T47D (cell line): ENCODE results near the gene ZFP64.

ENCODE experiments used
- DNase-seq, 2 experiments: peaks; one replicate each; pipeline versions ENCODE4 v3.0.0 to v3.0.0-alpha.2; 2011 to 2012; ENCODE audit warnings: low read depth in 1 of 2, low spot score in 1 of 2
- JUND ChIP-seq: IDR thresholded peaks from 2 replicates; pipeline ENCODE4 v1.6.1; 2012; ENCODE audit warnings: low read depth
- in situ Hi-C: cut with HindIII; loops from 2 replicates; pipeline ENCODE4 v1.10.0; 2016; ENCODE audit warnings: low sequenced_read_pairs, low pct_unique_long_range_greater_than_20kb

ZFP64 gene

DNA sequence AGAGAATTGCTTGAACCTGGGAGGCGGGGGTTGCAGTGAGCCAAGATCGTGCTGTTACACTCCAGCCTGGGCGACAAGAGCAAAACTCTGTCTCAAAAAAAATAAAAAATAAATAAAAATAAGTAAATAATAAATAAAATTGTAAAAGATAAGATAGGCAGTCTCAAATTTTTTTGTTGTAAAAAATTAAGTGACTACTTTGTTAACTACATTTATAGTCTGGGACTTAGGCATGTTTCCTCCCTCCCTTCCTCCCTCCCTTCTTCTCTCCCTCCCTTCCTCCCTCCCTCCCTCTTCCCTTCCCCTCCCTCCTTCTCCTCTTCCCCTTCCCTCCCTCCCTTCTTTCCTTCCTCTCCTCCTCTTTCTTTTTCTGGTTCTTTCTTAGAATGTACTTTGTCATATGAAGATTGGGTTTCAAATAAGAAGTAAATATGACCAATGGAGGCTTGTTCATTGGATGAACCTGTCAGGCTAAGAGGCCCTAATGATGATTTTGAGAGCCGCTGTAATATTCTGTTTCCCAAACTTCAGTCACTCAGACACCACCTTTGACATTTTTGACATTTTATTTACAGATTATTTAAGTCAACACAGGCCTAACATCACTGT lies 24.2 kb downstream of the ZFP64 start:
- DNase-seq, result no peak
- no peak for TF ChIP-seq JUND
- in situ Hi-C loops, result no loop called here

DNA sequence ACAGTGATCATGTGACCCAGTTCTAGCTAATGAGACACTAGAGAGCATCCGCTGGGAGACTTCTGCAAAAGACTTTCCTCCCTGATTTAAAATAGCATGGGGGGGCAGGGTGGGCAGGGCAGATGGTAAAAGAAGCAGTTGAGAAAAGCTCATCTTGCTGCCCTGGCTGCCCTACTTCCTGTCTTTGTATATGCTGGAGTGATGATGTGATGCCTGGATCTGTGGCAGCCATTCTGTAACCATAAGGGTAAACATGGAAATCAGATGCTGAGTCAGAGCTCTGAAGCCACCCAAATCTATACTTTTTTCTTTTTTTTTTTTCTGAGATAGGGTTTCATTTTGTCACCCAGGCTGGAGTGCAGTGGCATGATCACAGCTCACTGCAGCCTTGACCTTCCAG lies 25.4 kb downstream of the ZFP64 start:
- no peak for TF ChIP-seq JUND

DNA sequence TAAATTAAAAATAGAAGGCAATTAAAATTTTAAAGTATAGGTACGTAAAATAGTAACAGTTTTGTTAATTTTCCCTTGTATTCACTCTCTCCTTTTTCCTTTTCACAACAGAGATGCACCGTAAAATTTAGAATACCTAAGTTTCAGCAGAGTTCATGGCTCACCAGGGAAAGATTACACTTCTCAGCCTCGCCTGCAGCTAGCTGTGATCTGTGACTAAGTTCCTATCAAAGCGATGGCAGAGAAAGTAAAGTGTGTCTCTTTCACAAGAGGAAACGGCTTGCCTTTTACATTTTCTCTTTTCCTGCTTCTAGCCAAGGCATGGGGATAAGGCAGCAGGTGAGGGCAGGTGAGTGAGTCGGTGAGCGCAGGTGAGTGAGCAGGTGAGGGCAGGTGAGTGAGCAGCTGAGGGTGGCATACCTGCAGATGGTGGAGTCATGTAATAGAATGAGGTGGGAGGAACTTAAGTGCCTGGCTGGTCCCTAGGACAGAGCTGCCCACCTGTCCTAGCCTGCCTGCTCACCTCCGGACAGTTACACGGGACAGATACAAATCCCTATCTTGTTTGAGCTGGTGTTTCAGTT lies 30.9 kb downstream of the ZFP64 start:
- no peak for TF ChIP-seq JUND
- no peak for DNase-seq
- in situ Hi-C loops, result no loop called here

More for the DNA sequence above, 25.4 kb downstream of the ZFP64 start:
- DNase-seq, result no peak
- in situ Hi-C loops, result no loop called here

DNA sequence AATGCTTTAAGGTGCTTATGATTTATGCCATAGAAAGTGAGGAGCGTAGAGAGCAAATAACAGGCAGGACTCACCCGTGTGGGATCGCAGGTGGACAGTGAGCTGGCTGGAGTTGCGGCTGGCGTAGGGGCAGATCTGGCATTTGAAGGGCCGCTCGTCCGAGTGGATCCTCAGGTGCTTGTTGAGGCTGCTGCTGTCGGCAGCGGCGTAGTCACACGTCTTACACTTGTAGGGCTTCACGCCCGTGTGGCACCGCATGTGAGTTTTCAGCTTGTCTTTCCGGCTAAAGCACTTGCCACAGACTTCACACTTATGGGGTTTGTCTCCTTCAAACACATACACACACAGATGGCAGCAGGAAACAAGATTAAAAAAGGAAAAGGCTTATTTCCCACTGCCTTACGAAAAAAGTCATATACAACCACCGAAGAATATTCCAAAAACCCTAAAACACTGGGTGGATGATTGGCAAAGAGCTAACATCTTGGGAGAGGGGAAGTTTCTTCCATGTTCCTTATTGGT lies 31.5 kb downstream of the ZFP64 start:
- DNase-seq, result no peak
- no peak for TF ChIP-seq JUND
- in situ Hi-C loops, result no loop called here

DNA sequence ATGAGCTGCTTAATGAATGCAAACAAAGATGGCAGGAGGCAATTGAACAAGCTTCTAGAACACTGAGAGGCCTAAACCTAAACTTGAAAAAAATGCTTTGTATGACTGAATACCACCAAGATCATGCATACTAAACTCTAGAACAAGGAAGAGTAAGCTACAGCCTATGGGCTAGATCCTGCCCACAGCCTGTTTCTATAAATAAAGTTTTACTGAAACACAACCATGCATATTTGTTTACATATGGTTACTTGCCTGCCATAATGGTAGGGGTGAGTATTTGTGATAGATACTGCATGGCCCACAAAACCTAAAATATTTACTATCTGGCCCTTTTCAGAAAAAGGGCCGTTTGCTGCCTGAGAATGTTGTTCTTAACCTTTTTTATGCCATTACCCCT lies 37.0 kb downstream of the ZFP64 start:
- no peak for TF ChIP-seq JUND
- in situ Hi-C loops, result no loop called here
- no peak for DNase-seq

DNA sequence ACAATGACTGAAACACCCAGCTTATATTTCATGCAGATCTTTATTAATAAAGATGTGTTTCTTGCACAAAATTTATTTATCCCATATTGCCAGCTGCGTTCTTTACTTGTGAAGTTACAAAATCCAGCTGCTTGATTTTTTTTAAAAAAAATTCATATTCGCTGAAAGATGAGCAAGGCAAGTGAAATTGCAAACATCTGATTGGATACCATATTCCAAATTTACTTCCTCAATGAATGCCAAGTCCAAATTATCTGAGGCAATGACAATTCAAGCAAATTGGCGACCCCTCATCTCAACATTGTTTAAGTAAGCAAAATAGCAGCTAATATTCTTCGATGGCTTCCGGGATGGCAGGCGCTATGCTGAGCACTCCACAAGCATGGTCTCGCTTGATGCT lies 37.7 kb downstream of the ZFP64 start:
- in situ Hi-C loops, result no loop called here
- no peak for TF ChIP-seq JUND
- no peak for DNase-seq

DNA sequence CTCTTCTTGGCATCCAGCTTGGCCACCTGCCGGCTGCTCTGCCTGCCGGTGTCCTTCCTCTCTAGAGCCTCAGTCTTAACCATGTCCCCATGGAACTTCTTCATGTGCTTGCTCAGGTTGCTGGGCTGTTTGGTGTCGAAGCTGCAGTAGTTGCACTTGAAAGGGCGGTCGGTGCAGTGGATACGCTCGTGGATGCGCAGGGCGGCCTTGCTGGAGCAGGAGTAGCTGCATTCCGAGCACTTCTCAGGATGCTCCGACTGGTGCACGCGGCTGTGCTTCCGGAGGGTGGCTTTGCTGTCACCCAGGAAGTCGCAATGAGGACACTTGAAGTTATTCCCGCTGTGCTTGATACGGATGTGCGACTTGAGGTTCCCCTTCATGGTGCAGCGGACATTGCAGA lies 38.7 kb downstream of the ZFP64 start:
- no peak for TF ChIP-seq JUND
- in situ Hi-C loops, result no loop called here
- no peak for DNase-seq

DNA sequence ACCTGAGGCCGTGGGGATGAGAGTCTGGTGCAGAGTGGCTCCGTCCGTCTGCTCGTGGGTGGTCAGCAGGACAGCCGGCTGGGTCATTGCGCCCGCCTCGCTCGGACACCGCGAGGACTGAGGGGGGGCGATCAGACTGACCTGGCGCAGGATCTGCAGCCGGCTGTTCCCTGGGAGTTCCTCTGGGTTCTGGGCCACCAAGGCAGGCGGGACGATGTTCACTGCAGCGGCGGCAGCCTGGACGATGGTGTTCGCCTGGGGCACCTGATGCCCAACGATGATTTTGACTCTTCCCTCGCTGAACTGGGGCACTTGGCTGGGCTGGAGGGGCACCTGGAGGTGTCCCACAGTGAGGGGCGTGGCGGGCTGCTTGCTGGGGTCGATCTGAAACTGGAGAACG lies 39.2 kb downstream of the ZFP64 start:
- TF ChIP-seq JUND, result no peak
- DNase-seq, result no peak
- in situ Hi-C loops, result no loop called here

DNA sequence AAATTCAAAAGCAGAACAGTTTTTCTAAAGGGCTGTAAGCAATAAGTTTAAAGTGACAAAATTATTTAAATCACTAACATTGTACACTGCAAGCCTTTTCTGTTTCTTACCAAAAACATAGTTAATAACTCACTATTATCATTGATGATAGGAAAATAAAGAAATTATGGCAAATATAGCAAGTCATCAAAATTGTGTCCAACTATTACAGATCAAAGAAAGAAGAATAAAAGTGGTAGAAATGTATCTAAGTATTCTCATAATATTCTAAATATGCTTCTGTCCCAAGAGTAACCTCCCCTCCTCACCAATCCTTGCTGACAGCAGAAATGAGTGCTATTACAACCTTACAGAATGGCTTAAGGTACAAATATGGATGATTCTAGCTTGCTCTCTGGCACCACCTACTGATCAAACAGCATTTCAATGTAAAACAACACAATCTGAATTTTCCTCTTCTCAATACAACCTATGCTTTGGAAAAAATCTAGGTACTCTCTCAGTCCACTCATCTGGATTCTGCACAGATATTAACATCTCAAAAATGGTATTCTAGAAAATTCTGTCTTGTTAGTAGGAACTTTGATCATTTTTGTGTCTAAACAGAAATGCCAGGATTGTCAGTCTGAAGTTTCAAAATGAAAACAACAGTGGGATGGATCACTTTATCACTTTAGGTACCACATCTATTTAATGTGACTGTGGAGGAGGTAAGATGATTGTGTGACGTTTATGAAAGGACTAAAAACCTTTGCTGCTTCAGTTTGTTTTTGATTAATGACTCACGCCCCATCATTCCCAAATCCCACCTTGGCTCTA lies 40.9 kb downstream of the ZFP64 start:
- no peak for TF ChIP-seq JUND
- peak; percentile 68 to 81 for DNase-seq
- in situ Hi-C loops, result no loop called here

DNA sequence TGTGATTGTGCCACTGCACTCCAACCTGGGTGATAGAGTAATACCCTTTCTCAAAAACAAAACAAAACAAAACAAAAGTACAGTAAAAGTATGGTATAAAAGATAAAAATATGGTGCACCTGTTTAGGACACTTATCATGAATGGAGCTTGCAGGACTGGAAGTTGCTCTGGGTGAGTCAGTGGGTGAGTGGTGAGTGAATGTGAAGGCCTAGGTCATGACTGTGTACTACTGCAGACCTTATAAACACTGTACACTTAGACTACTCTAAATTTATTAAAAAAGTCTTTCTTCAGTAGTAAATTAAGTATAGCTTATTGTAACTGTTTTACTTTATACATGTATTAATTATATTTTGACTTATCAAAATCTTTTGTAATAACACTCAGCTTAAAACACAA lies 46.0 kb downstream of the ZFP64 start:
- no peak for DNase-seq
- in situ Hi-C loops, result no loop called here
- TF ChIP-seq JUND, result no peak

DNA sequence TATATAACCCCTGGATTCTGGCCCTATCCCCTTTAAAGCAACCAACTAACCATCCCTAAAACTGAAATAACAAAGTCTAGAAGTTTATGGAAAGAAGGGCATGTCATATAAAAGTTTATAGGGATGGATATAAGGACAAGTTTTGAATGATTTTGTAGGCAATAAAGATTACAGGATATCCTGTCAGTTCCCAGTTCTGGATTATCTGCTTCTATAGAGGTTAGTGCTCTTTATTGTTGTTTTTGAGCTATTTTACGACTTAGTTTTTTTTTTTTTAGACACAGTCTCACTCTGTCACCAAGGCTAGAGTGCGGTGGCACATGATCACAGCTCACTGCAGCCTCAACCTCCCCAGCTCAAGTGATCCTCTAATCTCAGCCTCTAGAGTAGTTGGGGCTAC lies 48.3 kb downstream of the ZFP64 start:
- no peak for TF ChIP-seq JUND
- in situ Hi-C loops, result no loop called here
- no peak for DNase-seq

DNA sequence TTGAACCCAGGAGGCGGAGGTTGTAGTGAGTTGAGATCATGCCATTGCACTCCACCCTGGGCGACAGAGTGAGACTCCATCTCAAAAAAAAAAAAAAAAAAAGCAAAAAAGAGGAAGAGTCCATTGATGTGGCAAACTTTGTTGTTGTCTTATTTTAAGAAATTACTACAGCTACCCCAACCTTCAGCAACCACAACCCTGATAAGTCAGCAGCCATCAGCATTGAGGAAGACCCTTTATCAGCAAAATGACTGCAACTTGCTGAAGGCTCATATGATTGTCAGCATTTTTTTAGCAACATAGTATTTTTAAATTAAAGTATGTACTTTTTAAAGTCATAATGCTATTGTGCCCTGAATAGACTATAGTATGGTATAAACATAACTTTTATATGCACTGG lies 48.8 kb downstream of the ZFP64 start:
- in situ Hi-C loops, result no loop called here
- no peak for TF ChIP-seq JUND
- no peak for DNase-seq

DNA sequence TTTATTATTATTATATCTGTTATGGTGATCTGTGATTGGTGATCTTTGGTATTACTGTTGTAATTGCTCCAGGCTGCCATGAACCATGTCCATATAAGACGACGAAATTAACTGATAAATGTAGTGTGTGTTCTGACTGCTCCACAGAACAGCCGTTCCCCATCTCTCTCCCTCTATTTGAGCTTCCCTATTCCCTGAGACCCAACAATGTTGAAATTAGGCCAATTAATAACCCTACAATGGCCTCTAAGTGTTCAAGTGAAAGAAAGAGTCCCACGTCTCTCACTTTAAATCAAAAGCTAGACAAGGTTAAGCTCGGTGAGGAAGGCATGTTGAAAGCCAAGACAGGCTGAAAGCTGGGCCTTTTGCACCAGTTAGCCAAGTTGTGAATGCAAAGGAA lies 51.6 kb downstream of the ZFP64 start:
- no peak for DNase-seq
- in situ Hi-C loops, result no loop called here
- TF ChIP-seq JUND, result no peak
